GM18858 (cell line): ENCODE data around the gene CACFD1.

Experiments used
- ATAC-seq: cut with Tn5 transposase; IDR thresholded peaks from one replicate; pipeline ENCODE4 v1.9.1; 2021; ENCODE audit not compliant: unreplicated experiment

CACFD1 gene

GRCh38 chr9:133496861-133497842 lies 37.4 kb downstream of the CACFD1 start:
- no peak for ATAC-seq

GRCh38 chr9:133499132-133499891 lies 39.5 kb downstream of the CACFD1 start:
- ATAC-seq, result no peak

- no peak for ATAC-seq
Observed at GRCh38 chr9:133499892-133500270, 40.1 kb downstream of the CACFD1 start.

- ATAC-seq, result no peak
Observed at GRCh38 chr9:133502112-133502511, 42.3 kb downstream of the CACFD1 start.

- ATAC-seq, result no peak
Observed at GRCh38 chr9:133505186-133505830, 45.5 kb downstream of the CACFD1 start.

GRCh38 chr9:133505901-133506652 lies 46.3 kb downstream of the CACFD1 start:
- no peak for ATAC-seq

GRCh38 chr9:133506653-133507038 lies 46.9 kb downstream of the CACFD1 start:
- no peak for ATAC-seq

- no peak for ATAC-seq
Observed at GRCh38 chr9:133507246-133507965, 47.6 kb downstream of the CACFD1 start.

- ATAC-seq, result no peak
Observed at GRCh38 chr9:133508046-133508445, 48.3 kb downstream of the CACFD1 start.

GRCh38 chr9:133509179-133510083 lies 49.7 kb downstream of the CACFD1 start:
- ATAC-seq, result no peak

- ATAC-seq, result no peak
Observed at GRCh38 chr9:133510926-133511505, 51.2 kb downstream of the CACFD1 start.

GRCh38 chr9:133511607-133512006 lies 51.8 kb downstream of the CACFD1 start:
- no peak for ATAC-seq

GRCh38 chr9:133512253-133513213 lies 52.8 kb downstream of the CACFD1 start:
- no peak for ATAC-seq

- ATAC-seq, result no peak
Observed at GRCh38 chr9:133513214-133514100, 53.7 kb downstream of the CACFD1 start.

GRCh38 chr9:133514460-133515239 lies 54.9 kb downstream of the CACFD1 start:
- no peak for ATAC-seq

GRCh38 chr9:133515240-133515610 lies 55.4 kb downstream of the CACFD1 start:
- no peak for ATAC-seq
